GM23338 (cell line): ENCODE measurements around the gene CCNG1. TPM values are rescaled to one million over a fixed set of nuclear protein-coding genes. Genes with fewer than 3 reads are reported as not detected.
A peak's percentile ranks its signal among the peaks of the same experiment; 100 is the strongest.

Experiments used
- ATAC-seq: fragments of 200-7000 bp; cut with Tn5 transposase; 3 replicates; pipeline ENCODE4 v1.9.1; 2020
- DNase-seq: peaks from one replicate; pipeline ENCODE4 v3.0.0-alpha.2; 2015; ENCODE audit warnings: low spot score
- H2AFZ ChIP-seq: fragments of 200-600 bp; sonication (generic); 2 replicates; pipeline ENCODE4 v1.8.0; 2016; ENCODE audit warnings: antibody characterized with exemption, mild to moderate bottlenecking, moderate library complexity
- H3F3A ChIP-seq: fragments of 200-600 bp; sonication (generic); replicated peaks from 2 replicates; pipeline ENCODE4 v1.8.0; 2017; ENCODE audit warnings: antibody characterized with exemption, mixed run types, low read depth
- H3K27ac ChIP-seq: fragments of 200-600 bp; sonication (generic); 2 replicates; pipeline ENCODE4 v1.6.1; 2016; ENCODE audit warnings: low read depth
- H3K27me3 ChIP-seq: fragments of 200-600 bp; sonication (generic); 2 replicates; pipeline ENCODE4 v1.8.0; 2016; ENCODE audit warnings: mild to moderate bottlenecking, mixed run types, moderate library complexity; ENCODE audit not compliant: insufficient read depth
- H3K36me3 ChIP-seq: fragments of 200-600 bp; sonication (generic); 2 replicates; pipeline ENCODE4 v1.8.0; 2016; ENCODE audit warnings: mild to moderate bottlenecking; ENCODE audit not compliant: insufficient read depth
- H3K4me1 ChIP-seq: fragments of 200-600 bp; sonication (generic); 2 replicates; pipeline ENCODE4 v1.8.0; 2016; ENCODE audit warnings: mild to moderate bottlenecking, moderate library complexity; ENCODE audit not compliant: insufficient read depth
- H3K4me2 ChIP-seq: fragments of 200-600 bp; sonication (generic); 2 replicates; pipeline ENCODE4 v1.7.1; 2017; ENCODE audit warnings: mixed run types
- H3K4me3 ChIP-seq: fragments of 200-600 bp; sonication (generic); 2 replicates; pipeline ENCODE4 v1.6.1; 2016; ENCODE audit warnings: mixed run types
- H3K79me2 ChIP-seq: fragments of 200-600 bp; sonication (generic); replicated peaks from 2 replicates; pipeline ENCODE4 v1.8.0; 2017; ENCODE audit warnings: mild to moderate bottlenecking; ENCODE audit not compliant: insufficient read depth
- H3K9me2 ChIP-seq: fragments of 200-600 bp; sonication (generic); 2 replicates; pipeline ENCODE4 v1.8.0; 2017; ENCODE audit not compliant: insufficient read depth
- H4K20me1 ChIP-seq: fragments of 200-600 bp; sonication (generic); replicated peaks from 2 replicates; pipeline ENCODE4 v1.8.0; 2017; ENCODE audit warnings: mild to moderate bottlenecking; ENCODE audit not compliant: insufficient read depth
- H3K27ac Mint-ChIP-seq: 2 replicates; pipeline ENCODE4 v1.8.0; 2020; ENCODE audit warnings: inconsistent platforms, mild to moderate bottlenecking, moderate library complexity, mixed read lengths
- H3K27me3 Mint-ChIP-seq: 3 replicates; pipeline ENCODE4 v1.8.0; 2022; ENCODE audit warnings: low read depth, mild to moderate bottlenecking, moderate library complexity, mixed read lengths, inconsistent platforms; ENCODE audit not compliant: insufficient read depth, poor library complexity
- H3K36me3 Mint-ChIP-seq: 3 replicates; pipeline ENCODE4 v1.8.0; 2021; ENCODE audit warnings: low read depth, mild to moderate bottlenecking, inconsistent platforms, moderate library complexity, mixed read lengths
- H3K4me1 Mint-ChIP-seq: 3 replicates; pipeline ENCODE4 v1.8.0; 2020; ENCODE audit warnings: mild to moderate bottlenecking, inconsistent platforms, mixed read lengths
- H3K4me3 Mint-ChIP-seq: 3 replicates; pipeline ENCODE4 v1.8.0; 2021; ENCODE audit warnings: moderate library complexity, mild to moderate bottlenecking, inconsistent platforms, mixed read lengths
- H3K9me3 Mint-ChIP-seq: 3 replicates; pipeline ENCODE4 v1.8.0; 2020; ENCODE audit warnings: moderate library complexity, mild to moderate bottlenecking, inconsistent platforms, mixed read lengths
- CTCF ChIP-seq, 2 experiments: fragments of 200-600 bp in 1 of 2; sonication (generic) in 1 of 2; conservative IDR thresholded peaks; 2 replicates each; pipeline versions ENCODE4 v1.5.1 to v1.6.1; 2016 to 2017; ENCODE audit warnings: antibody characterized with exemption in 2 of 2, low read depth in 2 of 2, mild to moderate bottlenecking in 2 of 2, moderate library complexity in 1 of 2
- EZH2 ChIP-seq: fragments of 200-600 bp; sonication (generic); IDR thresholded peaks from one replicate; pipeline ENCODE4 v1.8.0; 2017; ENCODE audit warnings: antibody characterized with exemption, mild to moderate bottlenecking, low read depth; ENCODE audit not compliant: unreplicated experiment
- polyA plus RNA-seq: library from polyadenylated mRNA; unstranded; fragments of >200 nt; fragmentation: Nextera tagmentation; extraction: Ambion mirVana; gene quantifications from 2 replicates; pipeline ENCODE4 v1.2.1, GENCODE V29; 2016
- total RNA-seq: library from RNA; depleted of rRNA; stranded (reverse); fragments of >200 nt; shearing (Covaris generic); gene quantifications from 2 replicates; pipeline ENCODE4 v1.2.3, GENCODE V29; 2014
- TF ChIP-seq, protein P1 (sequence below): fragments of 250-450 bp; sonication (Bioruptor Pico); IDR thresholded peaks from 2 replicates; pipeline ENCODE4 v1.5.0; 2020; ENCODE audit warnings: mild to moderate bottlenecking, moderate library complexity

Gene CCNG1
- total and polyA plus RNA-seq, 2 experiments from 2014 or later: 431 to 496 TPM

- peak; percentile 78 for DNase-seq
- no peaks in the 10 kb centered on the region for H3K36me3 Mint-ChIP-seq
- no peaks in the 10 kb centered on the region for H3K79me2 ChIP-seq
- H3K27ac Mint-ChIP-seq: 0 out of 2 replicates have a peak overlapping the region, but pooled peaks have one; percentile 43
- H3K27ac ChIP-seq: no peak overlapping the region
- H2AFZ ChIP-seq: no peak overlapping the region
- H3F3A ChIP-seq: no peaks in the 10 kb centered on the region
- no peaks in the 10 kb centered on the region for H3K9me2 ChIP-seq
- H3K27me3 ChIP-seq: no peaks in the 10 kb centered on the region
- no peak overlapping the region for H3K4me3 Mint-ChIP-seq
- H4K20me1 ChIP-seq: no peaks in the 10 kb centered on the region
- H3K36me3 ChIP-seq: no peaks in the 10 kb centered on the region
- H3K4me1 Mint-ChIP-seq: peaks cover 9% of the 10 kb centered on the region
- H3K4me2 ChIP-seq: no peak overlapping the region
- no peaks in the 10 kb centered on the region for H3K27me3 Mint-ChIP-seq
- H3K4me1 ChIP-seq: 0 out of 2 replicates have a peak, but pooled peaks cover 5% of the 10 kb centered on the region
- ATAC-seq: peak; percentile 91
- H3K9me3 Mint-ChIP-seq: no peaks in the 10 kb centered on the region
- TF ChIP-seq, protein P1, sequence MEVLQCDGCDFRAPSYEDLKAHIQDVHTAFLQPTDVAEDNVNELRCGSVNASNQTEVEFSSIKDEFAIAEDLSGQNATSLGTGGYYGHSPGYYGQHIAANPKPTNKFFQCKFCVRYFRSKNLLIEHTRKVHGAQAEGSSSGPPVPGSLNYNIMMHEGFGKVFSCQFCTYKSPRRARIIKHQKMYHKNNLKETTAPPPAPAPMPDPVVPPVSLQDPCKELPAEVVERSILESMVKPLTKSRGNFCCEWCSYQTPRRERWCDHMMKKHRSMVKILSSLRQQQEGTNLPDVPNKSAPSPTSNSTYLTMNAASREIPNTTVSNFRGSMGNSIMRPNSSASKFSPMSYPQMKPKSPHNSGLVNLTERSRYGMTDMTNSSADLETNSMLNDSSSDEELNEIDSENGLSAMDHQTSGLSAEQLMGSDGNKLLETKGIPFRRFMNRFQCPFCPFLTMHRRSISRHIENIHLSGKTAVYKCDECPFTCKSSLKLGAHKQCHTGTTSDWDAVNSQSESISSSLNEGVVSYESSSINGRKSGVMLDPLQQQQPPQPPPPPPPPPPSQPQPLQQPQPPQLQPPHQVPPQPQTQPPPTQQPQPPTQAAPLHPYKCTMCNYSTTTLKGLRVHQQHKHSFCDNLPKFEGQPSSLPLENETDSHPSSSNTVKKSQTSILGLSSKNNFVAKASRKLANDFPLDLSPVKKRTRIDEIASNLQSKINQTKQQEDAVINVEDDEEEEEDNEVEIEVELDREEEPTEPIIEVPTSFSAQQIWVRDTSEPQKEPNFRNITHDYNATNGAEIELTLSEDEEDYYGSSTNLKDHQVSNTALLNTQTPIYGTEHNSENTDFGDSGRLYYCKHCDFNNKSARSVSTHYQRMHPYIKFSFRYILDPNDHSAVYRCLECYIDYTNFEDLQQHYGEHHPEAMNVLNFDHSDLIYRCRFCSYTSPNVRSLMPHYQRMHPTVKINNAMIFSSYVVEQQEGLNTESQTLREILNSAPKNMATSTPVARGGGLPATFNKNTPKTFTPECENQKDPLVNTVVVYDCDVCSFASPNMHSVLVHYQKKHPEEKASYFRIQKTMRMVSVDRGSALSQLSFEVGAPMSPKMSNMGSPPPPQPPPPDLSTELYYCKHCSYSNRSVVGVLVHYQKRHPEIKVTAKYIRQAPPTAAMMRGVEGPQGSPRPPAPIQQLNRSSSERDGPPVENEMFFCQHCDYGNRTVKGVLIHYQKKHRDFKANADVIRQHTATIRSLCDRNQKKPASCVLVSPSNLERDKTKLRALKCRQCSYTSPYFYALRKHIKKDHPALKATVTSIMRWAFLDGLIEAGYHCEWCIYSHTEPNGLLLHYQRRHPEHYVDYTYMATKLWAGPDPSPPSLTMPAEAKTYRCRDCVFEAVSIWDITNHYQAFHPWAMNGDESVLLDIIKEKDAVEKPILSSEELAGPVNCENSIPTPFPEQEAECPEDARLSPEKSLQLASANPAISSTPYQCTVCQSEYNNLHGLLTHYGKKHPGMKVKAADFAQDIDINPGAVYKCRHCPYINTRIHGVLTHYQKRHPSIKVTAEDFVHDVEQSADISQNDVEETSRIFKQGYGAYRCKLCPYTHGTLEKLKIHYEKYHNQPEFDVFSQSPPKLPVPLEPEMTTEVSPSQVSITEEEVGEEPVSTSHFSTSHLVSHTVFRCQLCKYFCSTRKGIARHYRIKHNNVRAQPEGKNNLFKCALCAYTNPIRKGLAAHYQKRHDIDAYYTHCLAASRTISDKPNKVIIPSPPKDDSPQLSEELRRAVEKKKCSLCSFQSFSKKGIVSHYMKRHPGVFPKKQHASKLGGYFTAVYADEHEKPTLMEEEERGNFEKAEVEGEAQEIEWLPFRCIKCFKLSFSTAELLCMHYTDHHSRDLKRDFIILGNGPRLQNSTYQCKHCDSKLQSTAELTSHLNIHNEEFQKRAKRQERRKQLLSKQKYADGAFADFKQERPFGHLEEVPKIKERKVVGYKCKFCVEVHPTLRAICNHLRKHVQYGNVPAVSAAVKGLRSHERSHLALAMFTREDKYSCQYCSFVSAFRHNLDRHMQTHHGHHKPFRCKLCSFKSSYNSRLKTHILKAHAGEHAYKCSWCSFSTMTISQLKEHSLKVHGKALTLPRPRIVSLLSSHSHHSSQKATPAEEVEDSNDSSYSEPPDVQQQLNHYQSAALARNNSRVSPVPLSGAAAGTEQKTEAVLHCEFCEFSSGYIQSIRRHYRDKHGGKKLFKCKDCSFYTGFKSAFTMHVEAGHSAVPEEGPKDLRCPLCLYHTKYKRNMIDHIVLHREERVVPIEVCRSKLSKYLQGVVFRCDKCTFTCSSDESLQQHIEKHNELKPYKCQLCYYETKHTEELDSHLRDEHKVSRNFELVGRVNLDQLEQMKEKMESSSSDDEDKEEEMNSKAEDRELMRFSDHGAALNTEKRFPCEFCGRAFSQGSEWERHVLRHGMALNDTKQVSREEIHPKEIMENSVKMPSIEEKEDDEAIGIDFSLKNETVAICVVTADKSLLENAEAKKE (CRISPR knock-in tag): no peak
- TF ChIP-seq EZH2: no peak
- peak; percentile 88 to 98 for TF ChIP-seq CTCF (conservative IDR thresholded peaks at IDR 0.05; ENCODE audit: low read depth in 2 of 2)
- H3K4me3 ChIP-seq: no peak overlapping the region
Measured at GRCh38 chr5:163408311-163408923, 29.0 kb upstream of the CCNG1 start.
